Omental fat pad (tissue), 4 donors: ENCODE data around the gene VWA3B. TPM values are rescaled to one million over a fixed set of nuclear protein-coding genes. Genes with fewer than 3 reads are reported as not detected.

Source experiments
- ATAC-seq: fragments of 150-250 bp; one replicate; pipeline ENCODE4 v1.9.1; 2016; ENCODE audit warnings: mild to moderate bottlenecking, moderate library complexity; ENCODE audit not compliant: low FRiP score
- DNase-seq: peaks from one replicate; pipeline ENCODE4 v3.0.0-alpha.2; 2019; ENCODE audit warnings: low spot score
- total RNA-seq, 4 donors: library from RNA; depleted of rRNA; stranded (reverse); fragments of >200 nt; gene quantifications; one replicate each; pipeline ENCODE4 v1.1.0, GENCODE V29; 2016
- TF ChIP-seq, protein P1 (sequence below), 3 donors: fragments of 450-650 bp; IDR thresholded peaks; one replicate each; pipeline ENCODE4 v1.5.1; 2016 to 2017; ENCODE audit warnings: antibody characterized with exemption in 3 of 3, mild to moderate bottlenecking in 3 of 3, moderate library complexity in 2 of 3

The VWA3B gene
- total RNA-seq, 4 donors from 2014 or later = 0.32 TPM; not detected in 3

DNA sequence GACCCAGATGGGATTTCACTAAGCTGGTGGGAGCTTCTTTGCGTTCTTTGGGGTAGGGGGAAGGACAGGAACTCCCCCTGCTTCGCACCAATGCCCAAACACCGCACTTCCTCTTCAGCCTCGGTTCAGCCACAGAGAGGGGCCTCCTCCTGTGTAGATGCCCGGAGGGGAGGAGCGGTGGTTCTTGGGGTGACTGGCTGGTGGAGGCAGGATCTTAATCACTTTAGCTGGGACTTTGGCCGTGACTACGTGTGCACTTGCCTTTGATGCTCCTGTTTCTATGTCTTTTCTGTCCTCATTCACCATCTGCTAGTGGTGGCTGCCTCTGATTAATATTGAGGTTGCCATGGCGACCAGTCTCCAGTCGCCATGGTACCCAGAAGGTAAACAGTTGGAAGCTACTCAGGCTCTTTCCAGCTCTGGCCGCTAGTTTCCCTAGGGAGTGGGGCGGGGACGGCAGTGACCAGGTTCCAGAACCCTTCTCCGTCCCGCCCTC lies 261.1 kb downstream of the VWA3B start:
- TF ChIP-seq, protein P1, sequence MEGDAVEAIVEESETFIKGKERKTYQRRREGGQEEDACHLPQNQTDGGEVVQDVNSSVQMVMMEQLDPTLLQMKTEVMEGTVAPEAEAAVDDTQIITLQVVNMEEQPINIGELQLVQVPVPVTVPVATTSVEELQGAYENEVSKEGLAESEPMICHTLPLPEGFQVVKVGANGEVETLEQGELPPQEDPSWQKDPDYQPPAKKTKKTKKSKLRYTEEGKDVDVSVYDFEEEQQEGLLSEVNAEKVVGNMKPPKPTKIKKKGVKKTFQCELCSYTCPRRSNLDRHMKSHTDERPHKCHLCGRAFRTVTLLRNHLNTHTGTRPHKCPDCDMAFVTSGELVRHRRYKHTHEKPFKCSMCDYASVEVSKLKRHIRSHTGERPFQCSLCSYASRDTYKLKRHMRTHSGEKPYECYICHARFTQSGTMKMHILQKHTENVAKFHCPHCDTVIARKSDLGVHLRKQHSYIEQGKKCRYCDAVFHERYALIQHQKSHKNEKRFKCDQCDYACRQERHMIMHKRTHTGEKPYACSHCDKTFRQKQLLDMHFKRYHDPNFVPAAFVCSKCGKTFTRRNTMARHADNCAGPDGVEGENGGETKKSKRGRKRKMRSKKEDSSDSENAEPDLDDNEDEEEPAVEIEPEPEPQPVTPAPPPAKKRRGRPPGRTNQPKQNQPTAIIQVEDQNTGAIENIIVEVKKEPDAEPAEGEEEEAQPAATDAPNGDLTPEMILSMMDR (IDR thresholded peaks at IDR 0.05) = no peak
- ATAC-seq = no peak
- DNase-seq = no peak

DNA sequence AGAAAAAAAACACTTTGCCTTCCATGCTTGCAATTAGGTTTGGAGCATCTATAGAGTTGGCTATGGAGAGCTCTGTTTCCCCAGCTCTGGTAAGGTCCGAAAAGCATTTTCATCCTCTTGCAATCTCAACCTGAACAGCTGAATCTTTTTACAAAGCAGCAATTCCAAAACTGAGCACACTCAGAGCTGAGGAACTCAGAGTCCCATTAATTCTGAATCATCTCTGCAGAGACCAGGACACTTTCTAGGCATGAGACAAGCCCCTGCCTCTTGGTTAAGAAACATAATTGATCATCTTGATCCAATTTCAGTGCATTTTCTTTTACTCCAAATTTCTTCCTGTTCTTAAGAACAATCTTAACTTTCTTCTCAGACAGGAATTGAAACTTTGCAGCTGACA lies 263.4 kb downstream of the VWA3B start:
- ATAC-seq (no peak), DNase-seq (no peak)
- TF ChIP-seq, protein P1 (IDR thresholded peaks at IDR 0.05) = no peak

DNA sequence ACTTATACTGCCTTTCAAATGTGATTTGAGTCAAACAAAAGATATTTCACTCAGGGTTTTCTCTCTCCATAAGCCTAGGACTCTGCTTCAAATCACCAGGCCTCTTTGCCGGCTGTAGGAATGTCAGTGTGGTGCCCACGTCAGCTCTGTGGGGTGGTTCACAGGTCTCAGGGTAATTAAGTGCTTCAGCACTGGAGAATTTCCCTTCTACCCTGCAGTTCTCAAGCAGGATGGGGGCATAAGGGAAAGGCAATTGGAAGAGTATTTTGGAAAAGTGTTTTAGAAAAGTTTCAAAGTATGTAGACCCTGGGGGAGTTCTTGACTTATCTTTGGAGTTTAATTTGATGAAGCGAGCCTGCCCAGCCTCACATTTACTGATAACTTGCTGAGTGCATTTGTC lies 268.9 kb downstream of the VWA3B start:
- DNase-seq (no peak), ATAC-seq (no peak)
- TF ChIP-seq, protein P1 (IDR thresholded peaks at IDR 0.05) = no peak

DNA sequence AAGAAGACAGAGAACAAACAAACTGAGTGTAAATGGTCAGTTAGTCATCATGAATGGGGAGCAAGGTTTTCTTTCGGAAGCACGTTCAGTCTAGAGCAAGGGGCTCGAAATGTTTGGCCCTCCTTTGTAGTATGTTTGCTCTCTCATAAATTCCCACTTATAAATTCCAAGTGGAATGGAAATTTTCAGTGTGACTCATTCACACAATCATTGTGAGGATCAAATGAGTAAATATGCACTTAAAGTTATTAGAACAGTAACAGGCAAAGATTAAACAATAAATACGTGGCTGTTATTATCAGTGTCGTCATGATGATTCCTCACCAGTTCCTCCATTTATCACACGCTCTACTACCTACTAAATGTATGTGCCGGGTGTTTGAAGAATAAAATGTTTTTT lies 269.8 kb downstream of the VWA3B start:
- TF ChIP-seq, protein P1 (IDR thresholded peaks at IDR 0.05) = no peak
- ATAC-seq = no peak

DNA sequence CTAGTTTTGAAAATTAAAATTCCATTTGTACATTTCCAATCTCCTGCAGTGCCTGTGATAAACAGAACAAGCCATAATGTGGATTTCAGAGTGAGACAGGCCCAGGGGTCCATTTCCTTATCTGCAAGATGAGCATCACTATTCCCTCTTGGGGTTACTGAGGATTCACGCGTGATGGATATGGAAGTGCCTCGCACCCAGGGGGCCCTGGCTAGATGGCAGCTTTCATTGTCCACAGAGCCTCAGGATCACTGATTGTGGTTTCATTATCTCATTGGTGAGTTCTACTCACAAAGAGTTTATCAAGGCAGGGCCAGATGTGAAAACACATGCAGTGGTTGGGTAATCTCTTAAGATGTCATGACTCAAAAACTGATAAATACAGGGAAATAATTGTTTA lies 270.9 kb downstream of the VWA3B start:
- ATAC-seq (no peak), DNase-seq (no peak)
- TF ChIP-seq, protein P1 (IDR thresholded peaks at IDR 0.05) = no peak

More for the DNA sequence above, 269.8 kb downstream of the VWA3B start:
- DNase-seq = no peak

DNA sequence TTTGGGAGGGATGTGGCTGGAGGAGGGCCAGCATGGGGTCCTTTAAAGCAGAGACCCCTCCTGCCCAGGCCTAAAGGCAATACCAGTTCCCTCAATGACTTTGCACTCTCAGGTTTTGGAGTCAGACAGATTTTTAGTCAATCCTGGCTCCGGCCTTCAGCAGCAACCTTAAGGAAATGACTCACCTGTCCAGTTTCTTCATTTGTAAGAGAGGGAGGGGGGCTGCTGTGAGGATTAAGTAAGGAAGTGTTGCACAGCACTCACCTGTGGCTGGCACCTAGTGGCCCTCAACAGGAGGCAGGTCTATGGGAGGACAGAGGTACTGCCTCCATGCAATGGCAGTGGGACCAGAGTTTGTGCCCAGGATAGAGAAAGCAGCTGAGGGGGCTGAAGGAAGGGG lies 273.0 kb downstream of the VWA3B start:
- TF ChIP-seq, protein P1 (IDR thresholded peaks at IDR 0.05) = no peak
- DNase-seq = no peak
- ATAC-seq = no peak

Other genes starting within 250 kb of the VWA3B start
- gene TMEM131, start 91.2 kb upstream of the VWA3B start, total RNA-seq = 10 to 100 TPM; 24.1 to 44.6 (median 34.4) TPM